ENCODE results near the gene CNPY4.

- TF ChIP-seq CTCF (IDR thresholded peaks at IDR 0.05) (peak in 1 of 4 experiments; percentile 13), POLR2A (IDR thresholded peaks at IDR 0.05) (no peak)
Observed at GRCh38 chr7:100126239-100126930, 7.0 kb downstream of the CNPY4 start.

Measured in uterus (tissue), 2 donors.